Hippocampal formation (tissue), 2 donors: Measurements from ENCODE around the gene PLB1.
"Not testable (repeated sequence)": the region's sequence is repeated elsewhere in the genome, so short reads cannot be mapped to it uniquely, and the experiment has no call there.

Experiments
- DNase-seq, 2 donors: peaks; one replicate each; lab custom pipeline; 2025; lab: John Stamatoyannopoulos, UW

PLB1 gene

DNA sequence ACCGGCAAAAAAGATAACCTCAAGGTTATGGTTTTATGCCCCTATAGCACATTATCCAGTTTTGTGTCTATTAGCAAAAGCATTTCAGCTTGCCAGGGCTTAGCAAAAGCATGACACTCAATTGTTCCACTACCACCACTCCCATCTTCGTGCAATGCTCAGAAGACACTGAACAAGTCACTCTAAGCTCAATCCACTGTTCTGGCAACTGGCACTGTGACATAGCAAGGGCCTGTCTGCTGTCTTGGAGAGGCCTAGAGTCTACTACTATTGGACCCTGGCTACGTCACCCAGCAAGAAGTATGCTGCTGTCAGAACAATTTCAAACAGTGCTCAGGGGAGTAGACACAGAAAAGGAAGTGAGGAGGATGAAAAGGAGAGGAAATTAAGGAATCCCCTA lies 152.3 kb downstream of the PLB1 start:
- no peak for DNase-seq

- no peak for DNase-seq
Observed at GRCh38 chr2:28648671-28649395, 153.0 kb downstream of the PLB1 start.

DNA sequence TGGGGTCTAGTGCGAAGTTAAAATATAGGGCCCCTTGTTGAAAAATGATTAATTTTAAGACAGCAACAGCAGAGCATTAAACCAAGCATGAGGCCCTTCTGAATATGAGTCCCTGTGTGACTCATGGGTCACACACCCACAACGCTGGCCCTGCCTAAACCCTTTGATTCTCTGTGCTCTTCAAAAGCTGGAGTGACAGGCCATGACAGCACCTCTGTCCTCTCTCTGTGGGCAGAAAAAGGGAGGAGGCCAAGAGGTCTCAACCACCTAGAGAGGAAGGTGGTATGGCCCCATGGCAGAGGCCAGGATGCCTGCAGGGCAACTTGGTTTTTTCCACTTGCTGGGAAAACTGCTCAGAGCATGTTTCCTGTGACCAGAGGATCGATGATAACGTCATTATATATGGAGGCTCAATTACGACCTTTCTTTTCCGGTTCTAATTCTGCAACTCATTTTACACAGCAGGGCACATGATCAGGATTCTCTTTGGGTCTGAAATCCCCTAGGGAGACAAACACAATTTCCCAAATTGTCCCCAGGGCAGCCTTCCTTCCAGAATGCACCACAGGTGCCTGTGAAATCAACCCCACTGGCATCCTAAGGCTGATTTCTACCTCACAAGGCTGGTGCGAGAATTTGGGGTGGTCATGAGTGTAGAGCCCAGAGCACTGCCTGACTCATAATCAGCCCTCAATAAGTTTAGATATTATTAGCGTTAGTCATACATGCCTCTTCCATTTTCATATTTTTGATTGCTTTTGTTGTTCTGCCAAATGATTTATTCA lies 153.8 kb downstream of the PLB1 start:
- DNase-seq: no peak

GRCh38 chr2:28650266-28650584 lies 154.4 kb downstream of the PLB1 start:
- no peak for DNase-seq

DNA sequence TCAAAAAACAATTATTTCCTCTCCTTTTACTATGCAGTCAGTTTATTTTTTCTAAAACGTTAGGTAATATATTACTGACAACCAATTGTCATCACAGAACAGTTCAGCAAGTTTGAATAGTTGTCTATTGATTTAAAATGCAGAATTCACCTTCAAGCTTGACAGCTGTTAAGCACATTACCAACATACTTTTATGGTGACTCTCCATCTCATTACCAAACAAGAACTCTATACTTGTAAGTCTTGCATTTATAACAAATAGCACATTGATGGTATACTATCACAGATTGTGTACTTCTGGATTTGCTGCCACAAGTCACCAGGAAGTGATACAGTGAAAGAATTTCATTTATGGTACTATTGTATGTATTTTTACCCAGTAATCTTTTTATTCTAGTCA lies 156.4 kb downstream of the PLB1 start:
- no peak for DNase-seq

GRCh38 chr2:28653892-28654662 lies 158.2 kb downstream of the PLB1 start:
- DNase-seq: no peak

GRCh38 chr2:28654663-28655320 lies 158.9 kb downstream of the PLB1 start:
- no peak for DNase-seq

DNA sequence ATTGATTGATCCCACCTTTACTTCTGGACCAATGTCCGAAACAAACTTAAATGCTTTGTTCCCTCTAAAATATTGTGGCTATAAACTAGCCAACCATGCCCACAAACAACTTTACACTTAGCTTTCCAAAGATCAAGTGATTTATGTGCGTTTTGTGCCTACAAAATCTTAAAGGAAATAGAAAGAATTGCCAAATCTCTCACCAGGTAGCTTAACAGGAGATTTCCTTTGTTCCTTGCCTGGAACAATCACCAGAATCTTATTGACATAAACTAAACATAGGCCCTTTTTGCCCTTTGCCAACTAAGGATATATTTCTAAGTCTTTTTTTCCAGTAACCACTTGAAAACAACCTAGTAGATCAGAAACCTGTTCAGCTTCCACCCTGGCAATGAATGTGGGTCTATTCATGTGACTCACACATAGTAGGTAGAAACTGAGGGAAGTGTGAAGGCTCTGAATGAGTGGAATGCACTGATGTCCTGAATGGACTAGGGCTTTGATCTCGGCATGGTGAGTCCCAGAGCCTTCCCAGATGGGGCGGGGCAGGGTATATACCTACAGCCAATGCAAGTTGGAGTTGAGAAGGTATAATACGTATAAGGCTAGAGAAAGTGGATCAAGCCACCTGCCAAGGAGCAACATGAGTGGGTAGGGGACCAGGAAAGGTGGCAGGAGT lies 161.2 kb downstream of the PLB1 start:
- DNase-seq: no peak

DNA sequence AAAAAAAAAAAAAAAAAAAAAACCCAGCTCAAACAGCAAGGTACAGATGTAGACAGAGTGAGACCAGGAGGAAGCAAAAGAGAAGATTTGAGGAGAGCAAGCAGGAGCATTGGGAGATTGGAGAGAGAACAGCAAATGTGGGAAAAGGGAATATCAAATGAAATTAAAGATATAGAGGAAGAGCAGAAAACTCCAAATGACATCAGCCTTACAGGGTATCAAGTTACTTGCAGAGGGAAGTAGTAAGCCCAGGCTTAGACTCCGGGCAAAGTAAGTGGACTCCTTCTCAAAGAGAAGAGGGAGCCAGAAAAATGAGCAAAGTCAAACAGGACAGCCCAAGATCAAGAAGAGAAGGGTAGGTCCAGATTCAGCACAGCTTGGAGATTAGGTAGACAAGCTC lies 162.5 kb downstream of the PLB1 start:
- DNase-seq: no peak

DNA sequence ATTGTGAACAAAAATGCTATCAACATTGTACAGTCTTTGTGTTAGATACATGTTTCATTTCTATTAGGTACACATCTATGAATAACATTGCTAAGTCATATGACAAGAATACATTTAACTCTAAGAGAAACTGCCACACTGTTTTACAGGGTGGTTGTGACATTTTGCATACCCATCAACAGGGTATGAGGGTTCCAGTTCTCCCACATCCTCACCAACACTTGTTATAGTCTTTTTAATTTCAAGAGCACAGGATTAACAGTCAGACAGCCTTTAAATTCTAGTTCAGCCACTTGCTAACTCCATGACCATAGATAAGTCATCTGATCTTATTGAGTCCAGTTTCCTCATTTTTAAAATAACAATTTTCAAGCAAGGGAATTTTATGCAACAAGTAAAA lies 163.3 kb downstream of the PLB1 start:
- DNase-seq: no peak

- DNase-seq: no peak
Observed at GRCh38 chr2:28661589-28662001, 165.7 kb downstream of the PLB1 start.

DNA sequence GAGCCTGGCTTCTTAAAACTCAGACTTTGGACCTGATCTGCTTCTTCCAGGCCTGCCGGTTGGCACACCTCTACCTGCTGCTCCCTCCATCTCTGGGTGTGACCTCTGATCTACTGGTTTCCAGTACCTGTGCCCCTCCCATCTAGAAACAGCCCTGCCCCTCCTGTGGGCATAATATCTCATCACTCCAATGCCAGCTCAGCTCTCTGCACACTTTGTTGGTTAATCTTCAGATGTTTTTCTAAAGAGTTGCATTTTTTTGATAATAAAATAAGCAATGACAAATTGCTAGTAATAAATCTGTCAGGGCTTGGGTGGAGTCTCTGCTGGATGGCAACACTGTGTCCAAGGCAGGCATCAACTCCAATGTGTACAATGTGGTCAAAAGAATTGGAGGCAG lies 166.2 kb downstream of the PLB1 start:
- no peak for DNase-seq

- DNase-seq: no peak
Observed at GRCh38 chr2:28662468-28663181, 166.8 kb downstream of the PLB1 start.

- no peak for DNase-seq
Observed at GRCh38 chr2:28663359-28663758, 167.5 kb downstream of the PLB1 start.

DNA sequence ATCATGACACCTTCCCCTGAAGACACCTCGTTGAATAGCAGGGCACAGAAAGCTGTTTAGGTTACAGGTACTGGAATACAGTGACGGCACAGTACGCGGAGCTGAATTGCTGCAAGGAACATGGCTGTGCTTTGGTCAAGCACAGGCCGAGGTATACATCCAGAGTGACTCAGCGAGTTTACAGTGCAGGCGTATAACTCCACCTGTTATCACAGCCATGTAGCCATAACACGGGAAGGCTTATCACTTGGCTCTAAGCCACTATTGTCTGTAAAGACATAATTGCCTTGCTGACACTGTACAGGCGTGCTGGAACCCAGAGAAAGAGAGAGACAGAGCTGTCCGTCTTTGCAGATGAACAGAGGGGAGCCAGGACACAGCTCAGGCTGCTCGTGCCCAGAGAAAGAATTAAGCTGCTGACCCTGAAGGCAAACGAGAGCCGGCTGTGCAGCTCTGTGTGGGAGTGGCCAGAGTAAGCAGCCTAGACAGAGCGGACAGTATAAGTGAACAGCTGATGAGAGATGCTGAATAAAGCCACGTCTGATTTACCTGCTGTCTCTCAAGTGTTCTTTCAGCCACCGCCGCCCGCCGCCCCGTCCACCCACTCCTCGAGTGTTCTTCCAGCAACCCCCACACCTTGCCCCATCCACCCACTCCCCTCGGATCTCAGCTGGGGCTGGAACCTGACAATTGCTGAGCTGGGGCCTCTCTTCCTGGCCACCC lies 168.4 kb downstream of the PLB1 start:
- DNase-seq: no peak

DNA sequence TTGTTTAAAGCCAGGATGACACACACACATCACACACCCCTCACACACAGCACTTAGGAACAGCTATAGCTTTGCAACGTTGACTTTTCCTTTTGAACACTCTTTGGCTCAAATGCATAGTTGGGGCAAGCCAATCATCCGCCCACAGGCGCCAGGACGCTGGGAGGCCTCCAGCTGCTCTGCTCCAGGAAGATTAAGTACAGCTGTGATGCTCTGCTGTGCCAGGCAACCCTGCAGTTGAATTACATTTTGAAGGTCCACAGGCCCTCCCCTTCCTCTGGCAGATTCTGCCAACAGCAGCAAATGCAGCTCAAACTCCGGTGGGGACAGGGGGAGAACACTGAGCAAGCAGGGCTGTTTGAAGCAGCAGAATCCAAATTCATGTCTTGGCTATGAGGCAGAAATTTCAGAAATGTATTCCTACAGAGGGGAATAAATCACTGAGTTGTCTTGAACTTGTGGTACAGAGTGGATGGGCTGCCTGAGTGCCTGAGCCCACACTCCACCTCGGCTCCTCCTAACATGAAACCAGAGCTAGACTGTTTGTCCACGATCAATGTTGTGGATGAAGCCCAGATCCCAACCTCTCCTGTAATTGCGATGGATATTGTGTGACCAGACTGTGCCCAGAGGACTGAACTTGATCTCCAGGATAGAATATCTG lies 169.3 kb downstream of the PLB1 start:
- no peak for DNase-seq

DNA sequence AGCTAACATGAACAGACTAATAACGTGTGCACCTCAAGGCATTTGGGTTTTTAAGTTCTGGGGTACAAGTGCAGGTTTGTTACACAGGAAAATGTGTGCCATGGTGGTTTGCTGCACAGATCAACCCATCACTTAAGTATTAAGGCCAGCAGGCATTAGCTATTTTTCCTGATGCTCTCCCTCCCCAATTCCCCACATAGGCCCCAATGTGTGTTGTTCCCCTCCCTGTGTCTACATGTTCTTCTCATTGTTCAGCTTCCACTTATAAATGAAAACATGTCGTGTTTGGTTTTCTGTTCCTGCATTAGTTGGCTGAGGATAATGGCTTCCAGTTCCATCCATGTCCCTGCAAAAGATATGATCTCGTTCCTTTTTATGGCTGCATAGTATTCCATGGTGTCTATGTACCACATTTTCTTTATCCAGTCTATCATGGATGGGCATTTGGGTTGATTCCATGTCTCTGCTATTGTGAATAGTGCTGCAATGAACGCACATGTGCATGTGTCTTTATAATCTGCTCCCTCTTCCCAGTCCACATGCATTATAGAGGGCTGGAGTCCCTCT lies 170.0 kb downstream of the PLB1 start:
- not testable (repeated sequence) for DNase-seq

DNA sequence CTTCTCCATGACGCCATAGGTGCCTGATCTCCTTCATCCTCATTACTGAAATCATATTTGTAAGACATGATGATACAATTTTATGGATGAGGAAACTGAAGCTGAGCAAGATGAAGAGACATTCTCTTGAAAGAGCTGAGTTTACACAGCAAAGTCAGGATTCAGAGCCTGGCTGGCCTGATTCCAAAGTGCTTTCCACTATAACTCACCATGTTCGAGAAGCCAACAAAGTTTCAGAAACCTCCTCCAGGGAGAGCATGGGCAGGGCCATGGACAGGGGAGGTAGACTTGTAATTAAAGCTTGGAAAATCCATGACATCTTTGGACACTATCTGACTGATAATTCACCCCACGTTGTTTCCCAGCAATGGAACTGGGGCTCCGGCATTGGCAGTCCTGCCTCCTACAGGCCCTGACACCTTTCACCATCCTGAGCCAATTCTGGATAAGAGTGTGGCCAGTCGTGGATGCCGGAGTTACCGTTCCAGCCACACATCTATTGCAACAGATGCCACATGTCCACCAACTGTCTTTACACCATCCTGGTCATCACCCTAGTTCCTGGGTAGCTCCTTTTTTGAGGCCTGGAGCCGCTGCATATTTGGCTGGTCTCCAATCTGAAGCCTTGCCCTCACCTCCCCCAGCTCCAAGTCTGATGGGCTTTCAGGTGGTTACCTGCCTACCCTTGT lies 170.8 kb downstream of the PLB1 start:
- DNase-seq: no peak

DNA sequence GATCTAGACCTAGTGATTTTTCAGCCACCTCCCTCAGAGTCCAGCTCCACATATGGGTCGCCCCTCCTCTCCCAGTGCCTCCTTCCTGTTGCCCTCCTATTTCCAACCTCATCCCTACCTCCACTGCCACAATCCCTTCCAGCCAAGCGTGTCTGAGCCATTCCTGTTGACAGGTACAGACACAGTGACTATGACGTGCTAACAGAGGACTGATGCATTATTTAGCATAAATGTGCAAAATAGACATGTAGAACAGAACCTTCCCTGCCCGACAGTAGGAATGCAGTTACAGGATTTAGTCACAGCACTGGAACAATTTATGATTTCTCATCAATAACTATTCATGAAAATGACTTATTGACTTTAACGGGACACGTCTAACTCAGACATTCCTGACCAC lies 171.4 kb downstream of the PLB1 start:
- no peak for DNase-seq
